ENCODE measurements around the gene SPPL2A.

The SPPL2A gene

GRCh38 chr15:50765195-50765967 lies at the start of gene SPPL2A:
Gene SPPL2A, minus strand, starts transcription at chr15:50765706. Its CDS starts 173 bp downstream, at chr15:50765533.
- H3F3A ChIP-seq (ENCODE audit: insufficient read depth, low read length): no peaks in the 10 kb centered on the region
- H3K79me2 ChIP-seq (ENCODE audit: insufficient read depth, low read length): peaks cover 21% of the 10 kb centered on the region
- no peaks in the 10 kb centered on the region for H3K9me2 ChIP-seq (ENCODE audit: low read depth, low read length)
- no peaks in the 10 kb centered on the region for H3K9me3 ChIP-seq (ENCODE audit: low read length)
- peak within 1 kb of the TSS; percentile 71 for H3K4me2 ChIP-seq (ENCODE audit: low read length)
- TF ChIP-seq CTCF (IDR thresholded peaks at IDR 0.05; ENCODE audit: low read length) (no peak), EZH2 (IDR thresholded peaks at IDR 0.05; ENCODE audit: borderline replicate concordance, low read length) (no peak)
- no peaks in the 10 kb centered on the region for H3K36me3 ChIP-seq (ENCODE audit: insufficient read depth, low read length)
- H4K20me1 ChIP-seq (ENCODE audit: insufficient read depth, low read length): no peaks in the 10 kb centered on the region
- 0 out of 2 replicates have a peak within 1 kb of the TSS, but pooled peaks have one; percentile 17 for H2AFZ ChIP-seq (ENCODE audit: low read length)
- peak within 1 kb of the TSS; percentile 63 for H3K27ac ChIP-seq (ENCODE audit: low read depth, low read length, poor library complexity, severe bottlenecking)
- H3K9ac ChIP-seq (ENCODE audit: low read length): peak within 1 kb of the TSS; percentile 86
- peaks cover 19% of the 10 kb centered on the region for H3K4me1 ChIP-seq (ENCODE audit: insufficient read depth, low read length, severe bottlenecking)
- H3K4me3 ChIP-seq (ENCODE audit: low read depth, low read length, poor library complexity, severe bottlenecking): peak within 1 kb of the TSS; percentile 83
- H3K27me3 ChIP-seq (ENCODE audit: insufficient read depth, low read length): no peaks in the 10 kb centered on the region

- Histone ChIP-seq H2AFZ (ENCODE audit: low read length) (no peak overlapping the region), H3K79me2 (ENCODE audit: insufficient read depth, low read length) (no peaks in the 10 kb centered on the region), H3K4me1 (ENCODE audit: insufficient read depth, low read length, severe bottlenecking) (no peaks in the 10 kb centered on the region), H4K20me1 (ENCODE audit: insufficient read depth, low read length) (no peaks in the 10 kb centered on the region), H3K9ac (ENCODE audit: low read length) (no peak overlapping the region), H3K36me3 (ENCODE audit: insufficient read depth, low read length) (no peaks in the 10 kb centered on the region), H3K27ac (ENCODE audit: low read depth, low read length, poor library complexity, severe bottlenecking) (no peak overlapping the region), H3K9me3 (ENCODE audit: low read length) (no peaks in the 10 kb centered on the region), H3K9me2 (ENCODE audit: low read depth, low read length) (no peaks in the 10 kb centered on the region), H3K27me3 (ENCODE audit: insufficient read depth, low read length) (no peaks in the 10 kb centered on the region; the same call in 1 of the 2 replicates), H3K4me2 (ENCODE audit: low read length) (no peak overlapping the region), H3F3A (ENCODE audit: insufficient read depth, low read length) (no peaks in the 10 kb centered on the region), H3K4me3 (ENCODE audit: low read depth, low read length, poor library complexity, severe bottlenecking) (no peak overlapping the region)
- TF ChIP-seq CTCF (IDR thresholded peaks at IDR 0.05; ENCODE audit: low read length) (no peak), EZH2 (IDR thresholded peaks at IDR 0.05; ENCODE audit: borderline replicate concordance, low read length) (no peak)
These were observed 49.1 kb upstream of the SPPL2A start for GRCh38 chr15:50814634-50815033.

- no peaks in the 10 kb centered on the region for H3K9me3 ChIP-seq (ENCODE audit: low read length)
- no peaks in the 10 kb centered on the region for H3K9me2 ChIP-seq (ENCODE audit: low read depth, low read length)
- no peak for TF ChIP-seq CTCF (IDR thresholded peaks at IDR 0.05; ENCODE audit: low read length)
- no peak for TF ChIP-seq EZH2 (IDR thresholded peaks at IDR 0.05; ENCODE audit: borderline replicate concordance, low read length)
- no peaks in the 10 kb centered on the region for H3K27me3 ChIP-seq (ENCODE audit: insufficient read depth, low read length)
- H3K79me2 ChIP-seq (ENCODE audit: insufficient read depth, low read length): no peaks in the 10 kb centered on the region
- H3K4me3 ChIP-seq (ENCODE audit: low read depth, low read length, poor library complexity, severe bottlenecking): no peak overlapping the region
- H2AFZ ChIP-seq (ENCODE audit: low read length): no peak overlapping the region
- no peaks in the 10 kb centered on the region for H3K36me3 ChIP-seq (ENCODE audit: insufficient read depth, low read length)
- no peak overlapping the region for H3K4me2 ChIP-seq (ENCODE audit: low read length)
- no peaks in the 10 kb centered on the region for H4K20me1 ChIP-seq (ENCODE audit: insufficient read depth, low read length)
- no peaks in the 10 kb centered on the region for H3K4me1 ChIP-seq (ENCODE audit: insufficient read depth, low read length, severe bottlenecking)
- no peak overlapping the region for H3K27ac ChIP-seq (ENCODE audit: low read depth, low read length, poor library complexity, severe bottlenecking)
- no peaks in the 10 kb centered on the region for H3F3A ChIP-seq (ENCODE audit: insufficient read depth, low read length)
- no peak overlapping the region for H3K9ac ChIP-seq (ENCODE audit: low read length)
These were observed 48.4 kb upstream of the SPPL2A start for GRCh38 chr15:50813865-50814264.

All from OCI-LY1 (cell line).